HG02610 (cell line): ENCODE results near the gene PEX26.
"Not testable (repeated sequence)": the region's sequence is repeated elsewhere in the genome, so short reads cannot be mapped to it uniquely, and the experiment has no call there.

ENCODE experiments used
- ATAC-seq: cut with Tn5 transposase; IDR thresholded peaks from one replicate; pipeline ENCODE4 v1.9.1; 2021; ENCODE audit warnings: mild to moderate bottlenecking, moderate library complexity; ENCODE audit not compliant: unreplicated experiment

Gene PEX26

DNA sequence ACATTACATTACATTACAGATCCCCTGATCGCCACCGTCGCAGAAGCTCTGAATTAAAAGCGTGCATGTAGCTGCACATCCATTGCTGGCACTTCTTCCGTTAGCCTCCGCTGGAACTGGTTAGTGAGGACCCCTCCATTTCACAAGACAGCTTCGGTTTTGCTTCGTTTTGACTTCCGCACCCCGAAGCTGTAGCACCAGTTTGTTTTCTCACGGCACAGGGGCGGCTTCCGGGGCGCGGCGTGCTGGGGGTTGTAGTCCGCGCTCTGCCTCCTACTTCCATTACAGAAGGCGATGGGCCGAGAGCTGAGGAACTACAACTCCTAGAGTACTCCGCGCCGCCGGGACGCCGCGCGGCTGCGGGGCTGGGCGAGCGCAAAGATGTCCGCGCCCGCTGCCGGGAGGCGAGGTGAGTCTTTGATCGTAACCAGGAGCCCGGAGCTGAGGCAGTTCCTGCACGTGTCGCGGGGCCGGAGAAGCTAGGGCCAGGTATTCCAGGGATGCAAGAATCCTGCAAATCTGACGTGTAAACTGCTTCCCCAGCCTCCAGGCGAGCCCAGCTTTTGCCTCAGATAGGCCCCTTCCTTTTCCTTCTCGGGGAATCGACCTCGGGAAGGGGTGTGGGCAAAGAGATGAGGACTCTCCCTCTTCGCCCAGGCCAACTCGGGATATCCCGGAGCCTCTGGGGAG lies at the start of gene PEX26:
PEX26 (plus strand) TSS at position 352 of the 690 bp plus-strand sequence. CDS start 387 bp downstream, outside the sequence.
- ATAC-seq, result peak; percentile 96

DNA sequence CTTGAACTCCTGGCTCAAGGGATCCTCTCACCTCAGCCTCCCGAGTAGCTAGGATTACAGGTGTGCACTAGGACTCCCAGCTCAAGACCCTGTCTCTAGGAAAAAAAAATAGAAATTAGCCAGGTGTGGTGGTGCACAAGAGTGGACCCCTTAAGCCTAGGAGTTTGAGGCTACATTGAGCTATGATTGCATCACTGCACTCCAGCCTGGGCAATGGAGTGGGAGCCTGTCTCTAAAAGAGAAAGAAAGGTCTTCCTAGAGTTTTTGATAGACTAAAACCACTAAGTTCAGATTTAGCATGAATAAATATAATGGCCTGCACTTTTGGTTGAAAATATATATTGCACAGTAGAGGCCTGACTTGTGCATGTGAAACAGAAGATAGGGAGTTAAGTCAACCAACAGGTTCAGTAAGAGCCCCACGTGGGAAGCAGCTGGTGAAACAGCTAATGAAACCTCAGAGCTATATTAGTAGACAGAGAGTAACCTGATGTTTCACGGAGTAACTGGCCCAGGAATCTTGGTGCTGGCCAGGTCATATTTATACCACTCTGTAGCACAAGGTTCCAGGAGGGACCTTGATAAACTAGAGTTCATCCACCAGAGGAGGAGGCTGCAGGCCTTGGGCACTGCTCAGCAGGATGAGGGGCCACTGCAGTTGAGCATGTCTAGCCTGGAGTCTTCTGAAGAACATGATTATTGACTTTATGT lies 48.8 kb upstream of the PEX26 start:
- ATAC-seq, result no peak

DNA sequence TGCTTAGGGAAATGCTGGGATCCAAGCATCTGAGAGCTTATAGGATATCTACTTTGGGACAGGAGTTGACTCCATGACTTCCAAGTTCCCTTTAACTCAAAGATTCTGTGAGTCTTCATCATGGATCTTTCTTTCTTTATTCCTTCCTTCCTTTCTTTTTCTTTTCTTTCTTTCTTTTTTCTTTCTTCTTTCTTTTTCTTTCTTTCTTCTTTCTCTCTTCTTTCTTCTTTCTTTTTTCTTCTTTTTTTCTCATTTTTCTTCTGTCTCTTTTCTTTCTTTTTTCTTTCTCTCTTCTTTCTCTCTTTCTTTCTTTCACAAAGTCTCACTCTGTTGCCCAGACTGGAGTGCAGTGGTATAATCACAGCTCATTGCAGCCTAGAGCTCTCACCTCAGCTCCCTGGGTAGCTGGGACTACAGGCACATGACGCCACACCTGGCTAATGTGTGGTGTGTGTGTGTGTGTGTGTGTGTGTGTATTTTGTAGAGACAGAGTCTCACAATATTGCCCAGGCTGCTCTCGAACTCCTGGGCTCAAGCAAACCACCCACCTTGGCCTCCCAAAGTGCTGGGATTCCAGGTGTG lies 48.0 kb upstream of the PEX26 start:
- no peak for ATAC-seq

DNA sequence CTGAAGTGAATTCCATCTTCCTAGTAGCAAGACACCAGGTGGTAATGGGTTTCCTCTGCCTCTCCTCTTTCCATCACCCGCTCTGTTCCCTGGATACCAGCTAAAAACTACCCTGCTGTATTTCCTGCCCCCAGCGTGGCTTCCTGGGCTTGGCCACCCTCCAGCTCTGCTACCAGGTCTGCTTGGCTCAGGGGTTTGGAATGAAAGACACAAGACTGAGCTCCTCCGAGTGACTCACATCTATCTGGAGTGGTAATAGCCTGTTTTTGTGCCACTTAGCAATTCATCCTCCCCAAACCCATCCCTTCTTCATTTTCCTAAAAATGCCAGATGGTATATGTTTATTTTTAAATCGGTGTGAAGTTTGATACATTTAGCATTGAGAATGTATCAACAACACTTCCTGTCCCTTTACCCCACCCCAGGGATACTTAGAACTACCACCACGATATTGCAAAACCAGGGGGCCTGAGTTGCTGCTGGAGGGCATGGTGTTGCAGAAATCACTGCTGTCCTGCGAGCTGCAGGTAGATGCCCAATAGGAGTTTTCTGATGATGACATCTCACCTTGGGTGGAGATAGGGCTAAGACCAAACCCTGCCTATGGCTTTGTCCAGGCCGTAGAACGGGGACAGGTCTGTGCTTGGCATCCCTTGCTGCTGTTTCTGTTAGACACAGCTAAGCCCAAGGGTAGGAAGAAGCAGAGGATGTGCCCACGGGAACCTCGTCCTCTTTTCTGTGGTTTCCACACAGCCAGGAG lies 45.9 kb upstream of the PEX26 start:
- ATAC-seq, result no peak

DNA sequence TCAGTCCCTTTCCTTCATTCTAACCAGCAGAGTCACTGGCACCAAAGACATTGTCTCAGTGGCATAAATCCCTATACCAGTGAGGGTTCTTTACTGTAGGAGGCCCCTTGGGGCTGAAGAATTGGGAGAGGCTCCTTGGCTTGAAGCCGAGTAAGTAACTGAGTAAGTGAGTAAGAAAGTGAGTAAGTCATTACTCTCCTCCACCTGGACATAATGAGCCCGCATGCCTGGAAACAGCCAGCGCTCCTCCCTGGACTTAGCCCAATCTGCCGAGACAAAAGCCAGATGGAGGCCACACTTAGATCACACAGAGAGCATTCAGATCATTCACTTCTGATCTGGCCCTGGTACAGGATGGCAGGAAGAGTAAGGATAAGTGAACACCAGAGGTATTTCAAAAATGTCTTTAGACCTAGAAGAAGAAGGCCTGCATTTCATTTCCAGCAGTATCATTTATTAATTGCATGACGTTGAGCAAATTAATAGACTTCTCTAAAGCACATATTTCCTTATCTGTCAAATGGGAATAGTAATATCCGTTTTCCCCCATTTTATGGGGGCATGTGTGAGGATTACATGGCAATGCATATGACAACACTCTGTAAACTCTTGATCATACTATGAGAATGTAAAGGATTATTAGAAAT lies 45.2 kb upstream of the PEX26 start:
- no peak for ATAC-seq

DNA sequence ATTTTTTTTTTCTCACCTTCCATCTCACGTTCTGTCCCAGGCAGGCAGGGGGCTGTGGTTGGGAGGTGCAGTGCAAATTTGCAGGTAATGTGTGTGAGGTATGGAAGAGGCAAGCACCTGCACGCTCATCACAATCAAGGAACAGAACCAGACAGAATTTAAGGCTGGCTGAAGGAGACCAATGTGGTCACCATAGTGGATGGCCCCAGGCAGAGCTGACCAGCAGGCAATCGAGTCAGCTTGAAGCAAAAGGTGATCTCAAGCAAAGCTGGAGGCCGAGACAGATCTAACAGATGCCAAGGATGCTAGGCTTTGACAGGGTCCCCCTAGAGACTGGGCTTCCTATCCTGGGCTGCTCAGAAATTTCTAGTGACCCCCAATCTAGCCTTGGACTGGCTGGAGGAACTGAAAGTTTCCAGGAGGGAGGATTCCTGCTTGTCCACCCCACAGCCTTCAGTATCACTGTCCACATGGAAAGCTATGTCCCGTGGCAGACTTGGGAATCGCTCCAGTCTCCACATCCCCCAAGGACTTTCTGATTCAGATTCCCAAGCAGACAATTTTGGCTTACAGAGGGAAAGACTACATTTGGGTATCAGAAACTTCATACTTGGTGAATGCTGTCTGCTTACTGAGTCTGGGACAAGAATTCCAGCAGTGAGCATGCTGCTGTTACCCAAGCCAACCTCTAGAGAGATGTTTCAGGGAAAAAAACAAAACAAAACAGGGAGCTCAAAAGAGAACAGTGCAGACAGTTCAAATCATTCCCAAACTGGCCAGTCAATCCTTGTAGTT lies 44.4 kb upstream of the PEX26 start:
- no peak for ATAC-seq

DNA sequence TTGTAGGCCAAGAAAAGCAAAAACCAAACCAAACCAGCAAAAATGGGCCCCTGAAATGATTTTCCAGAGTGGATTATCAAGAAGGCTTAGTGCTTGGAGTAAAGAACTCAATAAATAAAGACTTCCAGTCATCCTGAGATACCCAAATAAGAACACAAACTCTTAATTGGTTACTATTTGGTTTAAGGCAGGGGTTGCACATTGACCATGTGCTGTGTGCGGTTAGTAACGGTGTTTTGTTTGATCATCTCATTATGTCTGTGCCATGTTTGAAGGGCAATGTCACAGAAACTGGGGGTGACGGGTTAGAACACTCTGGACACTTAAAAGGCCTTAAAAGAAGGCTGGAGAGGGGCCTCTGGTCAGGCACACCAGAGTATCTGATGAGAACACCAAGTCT lies 43.7 kb upstream of the PEX26 start:
- no peak for ATAC-seq

DNA sequence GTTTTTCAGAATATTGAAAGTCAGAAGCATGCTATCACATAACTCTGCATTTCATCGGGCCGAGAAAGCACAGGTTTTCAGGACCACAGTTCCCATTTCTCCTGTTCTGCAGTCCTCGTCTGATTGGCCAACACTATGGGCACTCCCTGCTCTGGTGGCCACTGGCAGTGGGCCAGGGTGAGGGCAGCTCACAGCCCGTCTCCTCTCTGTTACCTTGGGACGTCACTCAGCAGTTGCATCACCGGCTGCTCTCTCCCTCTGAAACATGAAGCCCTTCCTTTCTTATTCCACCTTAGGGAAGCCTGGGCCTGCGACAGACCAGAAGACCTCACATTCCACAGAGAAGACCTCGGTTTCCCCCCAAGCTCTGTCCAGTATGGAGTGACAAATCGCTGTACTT lies 42.0 kb upstream of the PEX26 start:
- no peak for ATAC-seq

DNA sequence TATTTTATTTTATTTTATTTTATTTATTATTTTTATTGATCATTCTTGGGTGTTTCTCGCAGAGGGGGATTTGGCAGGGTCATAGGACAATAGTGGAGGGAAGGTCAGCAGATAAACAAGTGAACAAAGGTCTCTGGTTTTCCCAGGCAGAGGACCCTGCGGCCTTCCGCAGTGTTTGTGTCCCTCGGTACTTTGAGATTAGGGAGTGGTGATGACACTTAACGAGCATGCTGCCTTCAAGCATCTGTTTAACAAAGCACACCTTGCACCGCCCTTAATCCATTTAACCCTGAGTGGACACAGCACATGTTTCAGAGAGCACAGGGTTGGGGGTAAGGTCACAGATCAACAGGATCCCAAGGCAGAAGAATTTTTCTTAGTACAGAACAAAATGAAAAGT lies 36.9 kb upstream of the PEX26 start:
- not testable (repeated sequence) for ATAC-seq

DNA sequence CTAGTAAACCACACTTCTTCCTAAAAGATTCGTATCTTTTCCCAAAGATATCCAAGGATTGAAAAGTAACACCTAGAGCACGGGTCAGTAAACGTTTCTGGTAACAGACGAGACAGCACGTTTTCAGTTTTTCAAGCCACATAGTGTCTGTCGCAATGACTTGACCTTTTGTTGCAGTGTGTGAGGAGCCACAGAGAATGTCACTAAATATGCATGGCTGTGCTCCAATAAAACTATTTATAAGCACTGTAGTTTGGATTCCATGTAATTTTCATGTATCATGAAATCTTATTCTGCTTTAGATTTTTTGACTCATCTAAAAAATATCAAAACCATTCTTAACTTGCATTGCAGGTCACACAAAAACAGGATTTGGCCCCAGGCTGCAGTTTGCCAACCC lies 35.1 kb upstream of the PEX26 start:
- no peak for ATAC-seq

DNA sequence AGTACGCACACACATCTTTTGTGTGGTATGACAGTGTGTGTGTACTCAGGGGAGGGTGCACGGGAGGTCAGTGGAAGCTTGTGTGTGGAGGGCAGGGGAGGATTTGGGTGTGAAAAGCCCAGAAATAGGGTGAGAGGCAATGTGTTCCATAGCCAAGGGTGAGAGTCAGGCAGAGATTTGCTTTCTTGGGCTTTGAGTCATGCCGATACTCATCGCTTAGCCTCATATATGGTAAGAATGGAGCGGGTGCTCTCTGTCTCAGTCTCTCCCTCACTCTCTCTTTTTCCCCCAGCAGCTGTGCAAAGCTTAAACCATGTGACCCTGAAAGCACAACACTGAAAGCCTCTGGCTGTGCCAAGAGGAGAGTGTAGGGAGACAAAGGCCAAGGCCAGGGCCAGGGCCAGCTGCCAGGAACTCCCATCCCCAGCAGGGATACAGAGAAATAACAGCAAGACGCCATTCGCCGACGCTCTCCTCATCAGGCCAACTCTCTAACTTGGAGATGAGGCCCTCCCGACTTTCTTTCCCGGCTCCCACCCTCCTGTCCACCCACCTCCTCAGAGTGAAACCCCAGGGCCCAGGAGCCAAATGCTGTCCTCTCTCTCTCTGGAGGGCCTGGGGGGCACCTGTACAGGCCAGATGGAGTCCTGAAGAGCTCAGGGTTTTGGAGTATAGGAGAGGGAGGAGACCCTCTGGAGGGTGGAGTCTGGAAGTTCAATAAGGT lies 33.1 kb upstream of the PEX26 start:
- no peak for ATAC-seq

DNA sequence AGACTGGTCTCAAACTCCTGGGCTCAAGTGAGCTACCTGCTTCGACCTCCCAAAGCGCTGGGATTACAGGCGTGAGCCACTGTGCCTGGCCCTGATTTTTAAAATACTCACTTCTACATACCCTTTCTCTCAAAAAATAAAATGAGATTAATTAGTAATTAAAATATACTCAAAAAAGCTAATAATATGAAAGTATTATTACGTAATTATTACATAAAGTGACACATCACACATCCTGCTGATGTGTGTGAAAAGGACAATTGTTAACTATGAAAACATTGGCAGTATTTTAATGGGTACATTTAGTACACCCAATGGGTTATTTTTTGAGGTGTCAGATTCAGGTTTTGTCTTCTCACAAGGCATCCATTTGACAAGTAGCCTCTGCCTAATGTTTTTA lies 32.0 kb upstream of the PEX26 start:
- no peak for ATAC-seq

DNA sequence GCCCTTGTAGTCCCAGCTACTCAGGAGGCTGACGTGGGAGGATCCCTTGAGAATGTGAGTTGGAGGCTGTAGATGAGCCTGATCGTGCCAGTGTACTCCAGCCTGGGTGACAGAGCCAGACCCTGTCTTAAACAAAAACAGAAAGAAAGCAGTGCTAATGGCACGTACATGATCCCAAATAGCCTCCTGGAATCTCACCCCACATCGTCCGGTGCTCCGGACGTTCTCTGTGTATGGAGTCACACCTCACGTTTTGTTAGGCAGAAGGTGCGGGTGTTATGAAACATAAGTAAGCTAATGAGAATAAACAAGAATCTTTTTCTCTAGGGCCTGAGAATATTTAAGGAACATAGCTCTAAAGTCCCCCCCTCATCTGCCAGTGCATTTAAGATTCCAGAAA lies 29.7 kb upstream of the PEX26 start:
- no peak for ATAC-seq

DNA sequence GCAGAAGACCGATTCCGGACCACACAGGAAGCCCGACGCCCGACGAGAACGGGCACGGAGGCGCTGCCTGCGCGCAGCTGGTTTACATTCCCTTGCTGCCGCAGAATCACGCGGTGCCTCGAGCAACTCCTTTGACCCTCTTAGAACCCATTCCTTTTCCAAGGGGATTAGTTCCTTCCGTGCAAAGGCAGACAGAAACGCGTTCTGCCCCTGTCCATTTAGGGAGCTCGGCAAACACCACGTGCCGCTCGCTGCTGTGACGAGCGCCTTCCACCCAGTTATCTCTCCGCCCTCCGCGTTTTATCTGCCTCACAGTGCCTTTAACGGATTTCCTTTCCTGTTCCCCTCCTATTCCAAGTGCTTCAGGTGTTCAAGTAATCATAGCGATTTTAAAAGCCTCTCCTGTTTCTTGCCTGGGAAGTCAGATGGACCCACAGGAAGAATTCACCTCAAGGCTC lies 29.3 kb upstream of the PEX26 start:
- no peak for ATAC-seq

DNA sequence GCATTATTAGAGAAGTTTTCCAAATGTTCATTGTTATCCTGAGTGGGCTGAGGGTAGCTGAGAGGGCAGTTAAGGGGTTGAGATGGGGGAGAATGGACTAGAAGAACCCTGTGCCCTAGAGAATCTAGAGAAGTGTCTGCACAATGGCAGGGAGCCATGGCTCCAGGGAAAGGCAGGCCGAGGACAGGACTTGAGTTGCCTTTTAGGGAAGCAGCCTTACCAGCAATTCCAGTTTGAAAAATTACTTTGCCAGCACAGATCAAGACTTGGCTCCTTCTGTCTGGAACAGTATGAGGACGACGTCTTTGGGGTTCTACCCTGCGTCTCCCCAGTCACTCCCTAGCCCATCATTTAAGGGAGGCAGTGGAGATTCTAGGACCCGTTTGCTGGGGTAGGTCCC lies 27.7 kb upstream of the PEX26 start:
- ATAC-seq, result no peak

DNA sequence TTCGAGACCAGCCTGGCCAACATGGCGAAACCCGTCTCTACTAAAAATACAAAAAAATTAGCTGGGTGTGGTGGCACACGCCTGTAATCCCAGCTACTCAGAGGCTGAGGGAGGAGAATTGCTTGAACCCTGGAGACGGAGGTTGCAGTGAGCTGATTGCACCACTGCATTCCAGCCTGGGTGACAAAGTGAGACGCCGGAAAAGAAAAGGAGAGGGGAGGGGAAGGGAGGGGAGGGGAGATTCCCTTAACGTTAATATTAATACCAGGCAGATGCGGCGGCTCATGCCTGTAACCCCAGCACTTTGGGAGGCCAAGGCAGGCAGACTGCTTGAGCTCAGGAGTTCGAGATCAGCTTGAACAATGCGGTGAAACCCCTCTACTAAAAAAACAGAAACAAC lies 26.7 kb upstream of the PEX26 start:
- ATAC-seq, result not testable (repeated sequence)

DNA sequence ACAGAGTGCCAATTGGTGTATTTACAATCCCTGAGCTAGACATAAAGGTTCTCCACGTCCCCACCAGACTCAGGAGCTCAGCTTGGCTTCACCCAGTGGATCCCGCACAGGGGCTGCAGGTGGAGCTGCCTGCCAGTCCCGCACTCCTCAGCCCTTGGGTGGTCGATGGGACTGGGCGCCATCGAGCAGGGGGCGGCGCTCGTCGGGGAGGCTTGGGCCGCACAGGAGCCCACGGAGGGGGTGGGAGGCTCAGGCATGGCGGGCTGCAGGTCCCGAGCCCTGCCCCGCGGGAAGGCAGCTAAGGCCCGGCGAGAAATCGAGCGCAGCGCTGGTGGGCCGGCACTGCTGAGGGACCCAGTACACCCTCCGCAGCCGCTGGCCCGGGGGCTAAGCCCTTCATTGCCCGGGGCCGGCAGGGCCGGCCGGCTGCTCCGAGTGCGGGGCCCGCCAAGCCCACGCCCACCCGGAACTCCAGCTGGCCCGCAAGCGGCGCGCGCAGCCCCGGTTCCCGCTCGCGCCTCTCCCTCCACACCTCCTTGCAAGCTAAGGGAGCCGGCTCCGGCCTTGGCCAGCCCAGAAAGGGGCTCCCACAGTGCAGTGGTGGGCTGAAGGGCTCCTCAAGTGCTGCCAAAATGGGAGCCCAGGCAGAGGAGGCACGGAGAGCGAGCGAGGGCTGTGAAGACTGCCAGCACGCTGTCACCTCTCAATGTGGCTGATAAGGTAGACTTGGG lies 24.4 kb upstream of the PEX26 start:
- ATAC-seq, result not testable (repeated sequence)

DNA sequence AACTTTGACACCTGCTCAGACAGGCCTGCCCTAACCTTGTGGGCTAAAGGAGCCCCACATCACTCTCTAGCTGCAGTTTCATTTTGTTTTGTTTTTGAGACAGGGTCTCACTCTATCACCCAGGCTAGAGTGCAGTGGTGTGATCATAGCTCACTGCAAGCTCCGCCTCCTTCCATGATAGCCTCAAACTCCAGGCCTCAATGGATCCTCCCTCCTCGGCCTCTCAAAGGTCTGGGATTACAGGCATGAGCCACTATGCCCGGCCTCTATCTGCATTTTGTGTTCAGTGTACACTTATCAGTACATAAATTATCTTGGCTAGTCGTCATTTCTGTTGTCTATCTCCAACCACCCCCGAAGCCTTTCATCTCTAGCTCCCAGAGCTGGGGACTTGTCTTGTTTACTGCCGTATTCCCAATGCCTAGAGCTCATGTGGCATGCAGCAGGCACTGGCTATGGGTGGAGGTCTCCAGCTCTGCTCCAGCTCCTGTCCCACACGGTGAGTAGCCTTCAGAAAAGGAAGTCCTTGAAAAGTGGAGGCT lies 22.1 kb upstream of the PEX26 start:
- no peak for ATAC-seq
